Chondrocyte (in vitro differentiated cells): ENCODE measurements around the gene KRT26. TPM values are rescaled to one million over a fixed set of nuclear protein-coding genes. Genes with fewer than 3 reads are reported as not detected.

Experiments
- DNase-seq: peaks from one replicate; pipeline ENCODE4 v3.0.0; 2021; ENCODE audit warnings: mixed read lengths, low spot score
- H3K27ac Mint-ChIP-seq: one replicate; pipeline ENCODE4 v1.8.0; 2021; ENCODE audit warnings: mild to moderate bottlenecking, moderate library complexity, mixed read lengths; ENCODE audit not compliant: unreplicated experiment
- H3K27me3 Mint-ChIP-seq: 2 replicates; pipeline ENCODE4 v1.8.0; 2021; ENCODE audit warnings: low read depth, mixed read lengths
- H3K36me3 Mint-ChIP-seq: 2 replicates; pipeline ENCODE4 v1.8.0; 2021; ENCODE audit warnings: low read depth, mixed read lengths
- H3K4me1 Mint-ChIP-seq: 2 replicates; pipeline ENCODE4 v1.8.0; 2021; ENCODE audit warnings: low read depth, mild to moderate bottlenecking, mixed read lengths
- H3K4me3 Mint-ChIP-seq: one replicate; pipeline ENCODE4 v1.8.0; 2021; ENCODE audit warnings: mild to moderate bottlenecking, moderate library complexity, mixed read lengths; ENCODE audit not compliant: unreplicated experiment
- H3K9me3 Mint-ChIP-seq: 2 replicates; pipeline ENCODE4 v1.8.0; 2021; ENCODE audit warnings: low read depth, mixed read lengths
- CTCF ChIP-seq: fragments of 200-600 bp; sonication (generic); IDR thresholded peaks from 2 replicates; pipeline ENCODE4 v1.5.0; 2021; ENCODE audit warnings: antibody characterized with exemption, mild to moderate bottlenecking, moderate library complexity
- total RNA-seq: library from RNA; stranded (reverse); gene quantifications from 3 replicates; pipeline ENCODE4 v1.2.1, GENCODE V29; 2021

KRT26 gene
- total RNA-seq, 1 donor from 2014 or later, result not detected

GRCh38 chr17:40795019-40795667 lies 23.1 kb upstream of the KRT26 start:
- no peak for DNase-seq
- peaks cover 14% of the 10 kb centered on the region for H3K4me1 Mint-ChIP-seq

GRCh38 chr17:40794466-40794865 lies 22.5 kb upstream of the KRT26 start:
- Mint-ChIP-seq H3K36me3 (no peaks in the 10 kb centered on the region), H3K9me3 (no peaks in the 10 kb centered on the region), H3K27ac (no peak overlapping the region), H3K27me3 (peaks cover 43% of the 10 kb centered on the region), H3K4me3 (no peak overlapping the region), H3K4me1 (peaks cover 14% of the 10 kb centered on the region)
- DNase-seq, result no peak
- no peak for TF ChIP-seq CTCF

More at GRCh38 chr17:40795019-40795667, 23.1 kb upstream of the KRT26 start:
- Mint-ChIP-seq H3K27me3 (peaks cover 43% of the 10 kb centered on the region), H3K4me3 (no peak overlapping the region), H3K36me3 (no peaks in the 10 kb centered on the region), H3K27ac (no peak overlapping the region), H3K9me3 (no peaks in the 10 kb centered on the region)
- TF ChIP-seq CTCF, result no peak

- no peaks in the 10 kb centered on the region for H3K9me3 Mint-ChIP-seq
Measured at GRCh38 chr17:40793832-40794231, 21.8 kb upstream of the KRT26 start.

GRCh38 chr17:40791787-40792436 lies 19.9 kb upstream of the KRT26 start:
- no peaks in the 10 kb centered on the region for H3K9me3 Mint-ChIP-seq
- H3K36me3 Mint-ChIP-seq, result no peaks in the 10 kb centered on the region
- H3K27ac Mint-ChIP-seq, result no peak overlapping the region
- no peak for DNase-seq
- H3K4me1 Mint-ChIP-seq, result peaks cover 14% of the 10 kb centered on the region
- peak; percentile 80 for TF ChIP-seq CTCF
- H3K4me3 Mint-ChIP-seq, result no peak overlapping the region
- peaks cover 36% of the 10 kb centered on the region for H3K27me3 Mint-ChIP-seq

More at GRCh38 chr17:40793832-40794231, 21.8 kb upstream of the KRT26 start:
- peaks cover 14% of the 10 kb centered on the region for H3K4me1 Mint-ChIP-seq
- H3K36me3 Mint-ChIP-seq, result no peaks in the 10 kb centered on the region
- H3K27ac Mint-ChIP-seq, result no peak overlapping the region
- TF ChIP-seq CTCF, result no peak
- H3K27me3 Mint-ChIP-seq, result peaks cover 40% of the 10 kb centered on the region
- DNase-seq, result no peak
- H3K4me3 Mint-ChIP-seq, result no peak overlapping the region

GRCh38 chr17:40791111-40791510 lies 19.1 kb upstream of the KRT26 start:
- Mint-ChIP-seq H3K4me3 (no peak overlapping the region), H3K27me3 (peaks cover 31% of the 10 kb centered on the region), H3K27ac (no peak overlapping the region)

More at GRCh38 chr17:40791111-40791510, 19.1 kb upstream of the KRT26 start:
- TF ChIP-seq CTCF, result no peak
- Mint-ChIP-seq H3K36me3 (no peaks in the 10 kb centered on the region), H3K9me3 (no peaks in the 10 kb centered on the region), H3K4me1 (peaks cover 14% of the 10 kb centered on the region)
- no peak for DNase-seq
